Measurements from ENCODE around the gene SSBP3.

DNA sequence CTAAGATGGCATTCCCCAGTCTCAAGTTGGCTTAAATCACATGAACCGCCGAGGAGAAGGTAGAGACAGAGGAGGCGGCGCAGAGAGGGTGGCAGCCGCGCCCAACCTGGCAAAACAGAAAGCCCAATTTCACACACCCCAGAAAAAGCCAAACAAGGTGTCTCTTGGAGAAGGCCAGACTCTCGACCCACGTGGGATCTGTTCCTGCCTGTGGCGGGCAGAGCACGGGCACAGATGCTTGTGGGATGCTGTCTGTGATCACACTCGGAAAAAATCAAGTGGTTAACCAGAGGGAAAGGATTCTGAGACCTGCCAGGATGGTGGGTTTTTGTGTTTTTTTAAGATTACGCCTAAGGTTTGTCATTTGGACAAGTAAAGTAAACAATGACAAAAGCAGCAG, 125.5 kb downstream of the SSBP3 start:
- TF ChIP-seq, protein P1, sequence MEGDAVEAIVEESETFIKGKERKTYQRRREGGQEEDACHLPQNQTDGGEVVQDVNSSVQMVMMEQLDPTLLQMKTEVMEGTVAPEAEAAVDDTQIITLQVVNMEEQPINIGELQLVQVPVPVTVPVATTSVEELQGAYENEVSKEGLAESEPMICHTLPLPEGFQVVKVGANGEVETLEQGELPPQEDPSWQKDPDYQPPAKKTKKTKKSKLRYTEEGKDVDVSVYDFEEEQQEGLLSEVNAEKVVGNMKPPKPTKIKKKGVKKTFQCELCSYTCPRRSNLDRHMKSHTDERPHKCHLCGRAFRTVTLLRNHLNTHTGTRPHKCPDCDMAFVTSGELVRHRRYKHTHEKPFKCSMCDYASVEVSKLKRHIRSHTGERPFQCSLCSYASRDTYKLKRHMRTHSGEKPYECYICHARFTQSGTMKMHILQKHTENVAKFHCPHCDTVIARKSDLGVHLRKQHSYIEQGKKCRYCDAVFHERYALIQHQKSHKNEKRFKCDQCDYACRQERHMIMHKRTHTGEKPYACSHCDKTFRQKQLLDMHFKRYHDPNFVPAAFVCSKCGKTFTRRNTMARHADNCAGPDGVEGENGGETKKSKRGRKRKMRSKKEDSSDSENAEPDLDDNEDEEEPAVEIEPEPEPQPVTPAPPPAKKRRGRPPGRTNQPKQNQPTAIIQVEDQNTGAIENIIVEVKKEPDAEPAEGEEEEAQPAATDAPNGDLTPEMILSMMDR (IDR thresholded peaks at IDR 0.05), result no peak
- no peak for TF ChIP-seq POLR2A (IDR thresholded peaks at IDR 0.05)

Measured in tibial nerve (tissue), 3 donors.